IgD-negative memory B cell (primary cell): ENCODE measurements around the gene LSM2. TPM values are rescaled to one million over a fixed set of nuclear protein-coding genes. Genes with fewer than 3 reads are reported as not detected.
"Not testable (repeated sequence)": the region's sequence is repeated elsewhere in the genome, so short reads cannot be mapped to it uniquely, and the experiment has no call there.

ENCODE experiments used
- H3K27ac Mint-ChIP-seq, 3 donors: one replicate each; pipeline ENCODE4 v1.8.0; 2020 to 2022; ENCODE audit warnings: mild to moderate bottlenecking in 3 of 3, mixed read lengths in 3 of 3, moderate library complexity in 1 of 3
- H3K27me3 Mint-ChIP-seq: one replicate; pipeline ENCODE4 v1.8.0; 2021; ENCODE audit warnings: mixed read lengths
- H3K36me3 Mint-ChIP-seq: one replicate; pipeline ENCODE4 v1.8.0; 2020; ENCODE audit warnings: mild to moderate bottlenecking, mixed read lengths
- H3K4me1 Mint-ChIP-seq, 3 donors: one replicate each; pipeline ENCODE4 v1.8.0; 2020 to 2022; ENCODE audit warnings: mixed read lengths in 3 of 3, mild to moderate bottlenecking in 1 of 3
- H3K4me3 Mint-ChIP-seq, 4 donors: one replicate each; pipeline ENCODE4 v1.8.0; 2020 to 2022; ENCODE audit warnings: mild to moderate bottlenecking in 4 of 4, mixed read lengths in 4 of 4, moderate library complexity in 3 of 4
- H3K9me3 Mint-ChIP-seq, 3 donors: one replicate each; pipeline ENCODE4 v1.8.0; 2020 to 2021; ENCODE audit warnings: mixed read lengths in 3 of 3, mild to moderate bottlenecking in 1 of 3
- polyA plus RNA-seq: library from polyadenylated mRNA; unstranded; fragments of 300-500 nt; fragmentation: Illumina TruSeq; gene quantifications from one replicate; pipeline ENCODE4 v1.2.3, GENCODE V29; 2021

LSM2 gene
- polyA plus RNA-seq, 1 donor from 2014 or later = 100 TPM

DNA sequence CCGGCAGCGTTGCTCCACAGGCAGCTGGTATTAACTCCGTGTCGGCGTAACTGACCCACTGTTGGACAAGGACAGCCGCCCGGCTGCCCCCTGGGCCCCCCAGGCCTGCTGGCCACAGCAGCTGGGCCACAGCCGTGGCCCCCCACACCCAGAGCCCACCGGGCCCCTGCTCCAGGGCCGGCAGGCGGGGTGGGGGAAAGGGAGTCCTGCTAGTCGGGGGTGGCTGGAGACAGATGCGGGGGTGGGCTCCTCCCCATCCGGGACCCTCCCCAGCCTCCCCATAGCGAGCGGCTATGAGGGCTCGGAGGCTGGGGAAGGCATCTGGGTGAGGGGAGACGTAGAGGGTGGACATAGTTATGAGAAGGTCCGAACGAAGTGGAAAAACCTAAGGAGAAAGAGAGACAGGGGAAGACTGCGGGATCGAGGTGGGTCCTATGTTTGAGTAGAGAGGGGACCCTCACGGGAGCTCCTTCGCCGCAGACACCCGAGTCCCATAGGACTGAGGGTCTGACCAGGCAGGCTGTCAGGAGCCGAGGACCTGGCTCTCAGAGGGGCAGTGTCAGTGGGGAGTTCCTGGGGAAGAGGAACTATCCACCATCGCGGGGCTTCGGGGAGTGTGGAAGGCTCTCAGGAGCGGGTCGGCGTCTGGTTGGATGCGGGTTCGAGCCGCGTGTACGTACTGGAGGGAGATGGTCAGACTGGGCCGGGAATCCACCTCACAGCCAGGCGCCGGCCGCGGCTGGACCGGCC, 11.7 kb downstream of the LSM2 start:
- Mint-ChIP-seq H3K36me3 (peaks cover 4% of the 10 kb centered on the region), H3K9me3 (no peaks in the 10 kb centered on the region), H3K27ac (peak overlapping the region; percentile 68 to 100 (median 97)), H3K27me3 (peaks cover 2% of the 10 kb centered on the region), H3K4me1 (peaks cover 25 to 32% (median 31%) of the 10 kb centered on the region in 3 donors), H3K4me3 (peak overlapping the region; percentile 76 to 98 (median 94))

DNA sequence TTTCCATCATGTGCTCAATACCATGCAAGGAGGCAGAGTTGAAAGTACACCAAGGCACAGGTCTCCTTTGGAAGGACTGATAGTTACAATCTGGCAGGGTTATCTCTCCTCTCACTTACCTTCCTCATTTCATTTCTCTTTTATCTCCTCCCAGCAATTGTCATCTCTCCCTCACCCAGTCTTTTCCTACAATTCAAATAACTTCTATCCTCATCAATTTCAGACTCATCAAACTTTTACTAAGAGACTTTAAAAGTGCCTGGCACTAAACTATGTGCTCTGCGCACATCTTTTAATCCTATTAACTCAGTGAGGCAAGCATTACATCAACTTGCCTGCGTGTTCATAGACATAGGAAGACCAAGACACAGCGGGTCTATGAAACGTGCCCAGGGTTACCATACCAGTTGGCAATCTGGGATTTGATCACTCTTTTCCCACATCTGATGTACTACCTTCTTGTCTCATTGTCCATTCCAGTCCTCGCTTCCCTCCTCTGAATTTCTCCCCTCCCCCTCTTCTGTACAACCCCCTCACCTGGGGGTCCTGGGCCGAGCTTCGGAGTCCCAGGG, 12.4 kb downstream of the LSM2 start:
- peak overlapping the region; percentile 68 to 100 (median 94) for H3K27ac Mint-ChIP-seq
- H3K9me3 Mint-ChIP-seq = no peaks in the 10 kb centered on the region
- H3K36me3 Mint-ChIP-seq = peaks cover 6% of the 10 kb centered on the region
- peak overlapping the region; percentile 76 to 96 (median 90) for H3K4me3 Mint-ChIP-seq
- peaks cover 28 to 35% (median 34%) of the 10 kb centered on the region in 3 donors for H3K4me1 Mint-ChIP-seq
- H3K27me3 Mint-ChIP-seq = peaks cover 2% of the 10 kb centered on the region

- H3K27me3 Mint-ChIP-seq, H3K36me3 Mint-ChIP-seq, H3K9me3 Mint-ChIP-seq: not testable (repeated sequence)
- Mint-ChIP-seq H3K4me3 (peak overlapping the region; percentile 76 to 96 (median 90)), H3K4me1 (peaks cover 32 to 40% (median 36%) of the 10 kb centered on the region in 3 donors), H3K27ac (peak overlapping the region in 2 of 3 donors; percentile 68 to 94)
Observed at GRCh38 chr6:31793927-31794245, 12.9 kb downstream of the LSM2 start.

- Mint-ChIP-seq H3K36me3 (peaks cover 6% of the 10 kb centered on the region), H3K9me3 (no peaks in the 10 kb centered on the region), H3K4me3 (peak overlapping the region in 2 of 4 donors; percentile 65 to 76), H3K27ac (peak overlapping the region; percentile 9 to 54 (median 19)), H3K4me1 (peaks cover 31 to 39% (median 35%) of the 10 kb centered on the region in 3 donors), H3K27me3 (peaks cover 2% of the 10 kb centered on the region)
Observed at GRCh38 chr6:31792761-31793171, 14.0 kb downstream of the LSM2 start.

DNA sequence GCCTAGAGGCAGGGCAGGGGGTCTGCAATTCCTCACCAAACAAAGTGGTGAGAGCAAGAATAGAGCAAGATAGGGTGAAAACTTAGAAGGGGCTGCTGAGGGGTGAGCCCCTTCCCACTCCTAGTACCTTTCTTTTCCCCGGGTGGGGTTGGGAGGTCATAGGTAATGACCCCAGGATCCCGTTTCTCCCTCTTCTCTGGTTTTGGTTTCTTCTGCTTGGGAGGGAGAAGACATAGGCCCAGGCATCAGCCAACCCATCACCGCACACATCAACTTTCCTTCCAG, 14.7 kb downstream of the LSM2 start:
- Mint-ChIP-seq H3K27me3 (peaks cover 2% of the 10 kb centered on the region), H3K4me3 (peak overlapping the region in 2 of 4 donors; percentile 70 to 72), H3K27ac (peak overlapping the region in 2 of 3 donors; percentile 19 to 58), H3K9me3 (no peaks in the 10 kb centered on the region), H3K4me1 (peaks cover 23 to 33% (median 32%) of the 10 kb centered on the region in 3 donors), H3K36me3 (peaks cover 6% of the 10 kb centered on the region)

GRCh38 chr6:31791324-31792089, 15.3 kb downstream of the LSM2 start:
- no peaks in the 10 kb centered on the region for H3K9me3 Mint-ChIP-seq
- H3K36me3 Mint-ChIP-seq = peaks cover 6% of the 10 kb centered on the region
- peaks cover 22 to 31% (median 29%) of the 10 kb centered on the region in 3 donors for H3K4me1 Mint-ChIP-seq
- peak overlapping the region in 3 of 4 donors; percentile 3 to 72 (median 70) for H3K4me3 Mint-ChIP-seq
- peak overlapping the region in 2 of 3 donors; percentile 58 to 85 for H3K27ac Mint-ChIP-seq
- peaks cover 2% of the 10 kb centered on the region for H3K27me3 Mint-ChIP-seq

GRCh38 chr6:31785475-31785874, 21.3 kb downstream of the LSM2 start:
- peaks cover 3% of the 10 kb centered on the region for H3K36me3 Mint-ChIP-seq
- H3K4me1 Mint-ChIP-seq = peaks cover 6 to 13% (median 10%) of the 10 kb centered on the region in 3 donors
- H3K27ac Mint-ChIP-seq = no peak overlapping the region
- H3K4me3 Mint-ChIP-seq = no peak overlapping the region
- H3K27me3 Mint-ChIP-seq = no peaks in the 10 kb centered on the region
- H3K9me3 Mint-ChIP-seq = no peaks in the 10 kb centered on the region

DNA sequence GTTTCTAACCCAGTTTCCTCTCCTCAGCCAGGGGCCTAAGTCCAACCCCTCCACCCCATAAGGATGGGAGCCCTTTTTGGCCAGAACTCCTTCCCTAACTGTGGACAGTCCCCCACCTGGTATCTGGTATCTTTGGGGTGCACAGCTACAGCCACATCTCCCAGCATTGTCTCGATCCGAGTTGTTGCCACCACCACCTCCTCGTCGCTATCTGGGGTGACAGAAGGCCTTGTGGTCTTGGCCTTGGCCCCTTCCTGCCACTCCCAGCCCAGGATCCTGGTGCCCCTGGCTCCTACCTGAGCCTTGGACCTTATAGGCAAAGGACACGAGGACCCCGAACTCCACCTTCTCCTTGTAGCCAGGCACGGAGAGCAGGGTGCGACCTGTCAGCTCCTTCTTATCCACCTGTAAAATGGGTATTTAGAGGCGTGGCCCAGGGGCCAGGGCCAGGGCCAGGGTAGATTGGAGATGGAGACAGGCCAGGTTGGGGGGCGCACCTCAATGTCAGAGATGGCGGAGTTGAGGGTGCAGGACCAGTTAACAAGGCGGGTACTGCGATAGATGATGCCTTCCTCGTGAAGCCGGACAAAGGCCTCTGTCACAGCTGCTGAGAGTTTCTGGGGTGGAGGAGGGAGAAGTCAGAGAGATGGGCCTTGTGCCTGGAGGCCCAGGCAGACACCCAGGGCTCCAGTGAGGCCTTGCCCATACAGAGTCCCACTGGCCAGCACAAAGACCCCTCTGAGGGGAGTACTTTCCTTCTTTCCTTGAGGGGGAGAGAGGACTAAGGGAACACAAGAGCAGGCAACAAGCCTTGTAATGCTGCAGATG, 22.5 kb downstream of the LSM2 start:
- H3K27me3 Mint-ChIP-seq = no peaks in the 10 kb centered on the region
- H3K36me3 Mint-ChIP-seq = peaks cover 2% of the 10 kb centered on the region
- H3K4me3 Mint-ChIP-seq = no peak overlapping the region
- peak overlapping the region; percentile 56 to 83 (median 68) for H3K27ac Mint-ChIP-seq
- H3K4me1 Mint-ChIP-seq = peaks cover 2 to 9% (median 4%) of the 10 kb centered on the region in 3 donors
- no peaks in the 10 kb centered on the region for H3K9me3 Mint-ChIP-seq

- H3K36me3 Mint-ChIP-seq = peaks cover 2% of the 10 kb centered on the region
- H3K4me1 Mint-ChIP-seq = peaks cover 0 to 2% (median 1%) of the 10 kb centered on the region in 3 donors
- H3K9me3 Mint-ChIP-seq = no peaks in the 10 kb centered on the region
- no peak overlapping the region for H3K4me3 Mint-ChIP-seq
- H3K27me3 Mint-ChIP-seq = no peaks in the 10 kb centered on the region
- no peak overlapping the region for H3K27ac Mint-ChIP-seq
Observed at GRCh38 chr6:31782126-31782855, 24.5 kb downstream of the LSM2 start.

- peaks cover 2% of the 10 kb centered on the region for H3K36me3 Mint-ChIP-seq
Observed at GRCh38 chr6:31781244-31782125, 25.3 kb downstream of the LSM2 start.

GRCh38 chr6:31780507-31781243, 26.1 kb downstream of the LSM2 start:
- peaks cover 0 to 11% (median 10%) of the 10 kb centered on the region in 3 donors for H3K4me1 Mint-ChIP-seq
- no peak overlapping the region for H3K27ac Mint-ChIP-seq
- peaks cover 2% of the 10 kb centered on the region for H3K36me3 Mint-ChIP-seq
- no peaks in the 10 kb centered on the region for H3K27me3 Mint-ChIP-seq
- H3K4me3 Mint-ChIP-seq = no peak overlapping the region
- H3K9me3 Mint-ChIP-seq = no peaks in the 10 kb centered on the region

More at GRCh38 chr6:31781244-31782125, 25.3 kb downstream of the LSM2 start:
- Mint-ChIP-seq H3K9me3 (no peaks in the 10 kb centered on the region), H3K4me3 (peak overlapping the region in 1 of 4 donors; percentile 79), H3K27ac (no peak overlapping the region), H3K4me1 (peaks cover 0 to 8% (median 7%) of the 10 kb centered on the region in 3 donors), H3K27me3 (no peaks in the 10 kb centered on the region)

DNA sequence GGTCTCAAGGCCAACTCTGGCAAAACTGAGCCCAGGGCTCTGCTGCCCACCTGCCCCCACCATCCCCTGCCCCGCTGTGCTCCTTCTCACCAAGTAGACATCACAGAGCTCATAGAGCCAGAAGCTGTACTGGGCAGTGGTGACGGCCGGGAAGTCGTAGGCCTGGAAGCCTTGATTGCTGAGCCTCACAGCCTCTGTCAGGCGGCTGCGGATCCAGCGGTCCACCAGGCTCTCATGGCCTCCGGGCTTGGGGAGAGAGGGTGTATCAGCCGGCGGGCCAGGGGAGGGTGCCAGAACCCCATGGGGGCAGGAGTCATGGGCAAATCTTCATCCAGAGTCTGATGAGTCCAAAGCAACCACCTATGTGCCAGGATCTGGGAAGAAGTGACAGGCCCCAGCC, 26.9 kb downstream of the LSM2 start:
- Mint-ChIP-seq H3K4me1 (peaks cover 0 to 12% (median 11%) of the 10 kb centered on the region in 3 donors), H3K9me3 (no peaks in the 10 kb centered on the region), H3K4me3 (peak overlapping the region in 1 of 4 donors; percentile 60), H3K27ac (no peak overlapping the region), H3K36me3 (peaks cover 2% of the 10 kb centered on the region), H3K27me3 (no peaks in the 10 kb centered on the region)
